HG03460 (cell line): Measurements from ENCODE around the gene NKPD1.

Experiments
- ATAC-seq: cut with Tn5 transposase; IDR thresholded peaks from one replicate; pipeline ENCODE4 v1.9.1; 2021; ENCODE audit not compliant: unreplicated experiment

NKPD1 gene

GRCh38 chr19:45156011-45156630 is 4.7 kb downstream of the NKPD1 start:
- no peak for ATAC-seq

DNA sequence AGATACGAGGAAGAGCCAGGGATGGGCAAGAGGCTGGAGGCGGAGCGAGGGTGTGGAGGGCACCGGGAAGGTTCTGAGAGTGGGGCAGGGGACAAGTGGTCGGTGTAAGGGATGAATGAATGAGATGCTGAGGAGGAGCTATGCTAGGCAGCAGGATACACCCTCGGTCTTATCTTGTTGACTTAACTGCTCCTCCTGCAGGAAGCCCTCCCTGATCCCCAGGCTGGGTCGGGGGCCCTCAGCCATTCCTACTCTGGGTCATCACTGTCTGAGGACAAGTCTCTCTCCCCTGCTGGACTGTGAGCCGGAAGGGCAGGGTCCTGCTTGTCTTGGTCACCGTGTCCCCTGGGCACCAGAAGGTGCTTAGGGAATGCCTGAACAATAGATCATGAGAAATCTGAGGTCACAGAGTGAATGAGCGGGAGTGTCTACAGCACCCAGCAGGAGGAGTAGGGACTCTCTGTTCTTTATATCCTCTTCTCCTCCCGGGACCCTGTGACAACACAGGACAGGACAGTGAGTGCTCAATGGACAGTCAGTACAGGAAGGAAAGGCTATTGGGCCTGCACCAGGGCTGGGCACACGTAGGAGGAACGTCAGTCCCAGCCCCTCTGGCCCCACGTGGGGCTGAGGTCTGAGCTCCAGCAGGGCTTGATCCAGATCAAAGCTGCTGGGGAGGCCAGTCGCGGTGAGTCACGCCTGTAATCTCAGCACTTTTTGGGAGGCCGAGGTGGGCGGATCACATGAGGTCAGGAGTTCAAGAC is 6.5 kb downstream of the NKPD1 start:
- ATAC-seq: no peak

- no peak for ATAC-seq
Measured at GRCh38 chr19:45153339-45154063, 7.3 kb downstream of the NKPD1 start.

- no peak for ATAC-seq
Measured at GRCh38 chr19:45152504-45153338, 8.1 kb downstream of the NKPD1 start.

DNA sequence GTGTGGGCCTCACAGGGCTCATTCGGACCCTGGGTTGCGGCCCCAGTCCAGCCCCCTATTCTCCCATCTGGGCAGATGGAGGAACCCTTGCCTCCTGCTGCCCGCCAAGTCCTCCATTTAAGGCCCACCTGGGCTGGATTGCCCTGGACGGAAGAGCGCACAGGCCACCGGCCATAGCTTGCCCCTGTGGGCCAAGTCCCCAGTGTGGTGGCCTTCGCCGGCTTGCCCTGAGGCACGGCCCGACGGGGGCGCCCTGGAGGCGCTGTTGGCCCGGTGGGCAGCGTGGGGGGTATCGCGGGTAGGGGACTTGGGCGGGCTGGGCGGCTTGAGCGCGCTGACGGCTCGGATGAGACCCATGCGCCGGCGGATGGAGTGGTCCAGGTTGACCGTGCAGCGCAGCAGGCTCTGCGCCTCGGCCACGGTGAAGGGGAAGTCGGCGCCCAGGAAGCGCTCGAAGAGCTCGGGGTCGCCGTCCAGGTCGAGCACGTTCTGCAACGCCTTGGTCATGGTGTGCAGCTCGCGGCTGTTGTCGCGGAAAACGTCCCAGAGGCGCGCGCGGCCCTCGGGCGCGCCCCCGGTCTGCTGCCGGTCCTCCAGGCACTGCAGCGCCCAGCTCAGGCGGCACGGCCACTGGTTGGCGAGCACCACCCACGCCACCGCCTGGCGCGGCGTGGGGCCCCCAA is 8.8 kb downstream of the NKPD1 start:
- ATAC-seq: no peak

GRCh38 chr19:45151320-45151719 is 9.5 kb downstream of the NKPD1 start:
- no peak for ATAC-seq

- no peak for ATAC-seq
Measured at GRCh38 chr19:45150751-45151281, 10.0 kb downstream of the NKPD1 start.

DNA sequence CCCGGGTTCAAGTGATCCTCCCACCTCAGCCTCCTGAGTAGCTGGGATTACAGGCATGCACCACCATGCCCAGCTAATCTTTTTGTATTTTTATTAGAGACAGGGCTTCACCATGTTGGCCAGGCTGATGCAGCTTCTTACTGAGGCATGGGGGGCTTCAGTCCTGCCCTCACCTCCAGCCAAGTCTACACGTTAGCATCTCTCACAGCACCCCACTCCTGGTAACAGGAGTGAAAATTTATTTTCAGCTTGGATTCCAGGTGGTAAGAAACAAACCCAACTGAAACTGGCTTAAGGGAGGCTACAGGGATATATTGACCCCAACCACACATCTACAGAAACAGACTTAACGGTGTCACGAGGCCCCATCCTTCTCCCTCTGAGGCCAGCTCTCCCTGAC is 10.6 kb downstream of the NKPD1 start:
- ATAC-seq: no peak

GRCh38 chr19:45149129-45149528 is 11.7 kb downstream of the NKPD1 start:
- ATAC-seq: no peak

GRCh38 chr19:45147835-45148676 is 12.7 kb downstream of the NKPD1 start:
- ATAC-seq: no peak

DNA sequence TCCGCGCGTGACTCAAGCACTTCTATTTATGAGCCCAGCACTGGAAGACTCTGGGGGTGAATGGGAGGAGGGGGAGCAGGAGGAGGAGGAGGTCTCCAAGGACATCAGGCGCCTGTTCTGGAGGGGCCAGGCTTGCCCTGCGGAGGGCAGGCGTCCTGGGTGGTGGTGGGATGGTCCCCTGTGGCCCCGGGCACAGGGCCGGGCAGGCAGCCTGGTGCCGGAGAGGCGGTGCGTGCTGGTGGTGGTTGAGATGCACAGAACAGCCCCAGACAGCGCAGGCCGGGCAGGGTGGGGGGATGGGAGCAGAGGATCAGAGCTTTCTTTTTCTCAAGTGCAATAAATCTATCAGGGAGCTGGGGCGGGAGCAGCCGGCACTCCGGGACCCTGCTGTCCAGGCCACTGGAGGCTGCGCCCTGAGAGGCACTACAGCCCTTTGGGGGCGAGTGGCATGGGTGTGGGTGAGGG is 14.0 kb downstream of the NKPD1 start:
- ATAC-seq: no peak

DNA sequence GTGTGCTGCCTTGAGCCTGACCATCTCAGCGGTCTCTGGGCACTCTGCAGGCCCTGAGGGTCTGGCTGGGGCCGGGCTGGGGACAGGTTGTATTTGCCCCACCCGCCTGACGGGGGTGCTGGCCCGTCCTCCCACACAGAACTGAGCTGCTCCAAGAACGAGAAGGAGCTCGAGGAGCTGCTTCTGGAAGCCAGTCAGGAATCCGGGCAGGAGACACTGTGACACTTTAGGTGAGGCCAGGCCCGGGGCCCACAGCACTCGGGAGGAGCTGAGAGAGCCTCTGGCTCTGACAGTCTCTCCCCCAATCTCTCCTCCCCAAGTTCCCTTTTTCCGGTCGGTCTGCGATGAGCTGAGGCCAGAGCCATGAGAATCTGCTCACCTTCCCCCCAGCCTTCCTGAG is 14.5 kb downstream of the NKPD1 start:
- ATAC-seq: no peak

DNA sequence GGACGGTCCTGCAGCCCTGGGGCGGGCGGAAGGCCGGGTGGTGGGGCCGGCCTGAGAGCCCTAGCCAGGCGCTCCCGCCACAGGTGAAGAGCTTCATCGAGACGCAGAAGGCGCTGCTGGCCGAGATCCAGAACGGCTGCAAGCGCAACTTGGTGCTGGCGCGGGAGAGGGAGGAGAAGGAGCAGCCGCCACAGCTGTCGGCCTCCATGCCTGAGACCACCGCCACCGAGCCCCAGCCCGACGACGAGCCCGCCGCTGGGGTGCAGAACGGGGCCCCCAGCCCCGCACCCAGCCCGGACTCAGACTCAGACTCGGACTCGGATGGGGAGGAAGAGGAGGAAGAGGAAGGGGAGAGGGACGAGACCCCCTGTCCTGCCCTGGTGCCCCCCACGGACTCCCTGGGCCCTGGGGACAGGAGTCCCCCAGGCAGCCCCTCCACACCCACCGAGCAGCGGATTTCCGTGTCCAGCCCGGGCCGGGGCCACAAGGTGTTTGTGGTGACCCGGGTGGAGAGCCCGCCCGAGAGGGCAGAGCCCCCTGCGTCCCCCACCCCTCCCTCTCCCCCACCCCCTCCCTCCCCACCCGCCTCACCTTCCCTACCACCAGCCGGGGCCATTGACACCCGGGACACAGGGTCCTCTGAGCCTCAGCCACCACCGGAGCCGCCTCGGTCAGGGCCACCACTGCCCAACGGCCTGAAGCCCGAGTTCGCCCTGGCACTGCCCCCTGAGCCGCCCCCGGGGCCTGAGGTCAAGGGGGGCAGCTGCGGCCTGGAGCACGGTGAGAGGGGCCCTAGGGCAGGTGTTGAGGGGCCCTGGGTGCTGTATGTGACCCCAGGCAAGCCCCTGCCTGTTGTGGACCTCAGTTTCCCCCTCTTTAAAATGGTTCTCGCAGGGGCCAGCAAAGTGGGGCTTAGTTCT is 15.3 kb downstream of the NKPD1 start:
- no peak for ATAC-seq

- no peak for ATAC-seq
Measured at GRCh38 chr19:45144431-45145269, 16.1 kb downstream of the NKPD1 start.

- no peak for ATAC-seq
Measured at GRCh38 chr19:45142726-45143110, 18.1 kb downstream of the NKPD1 start.

GRCh38 chr19:45142016-45142725 is 18.6 kb downstream of the NKPD1 start:
- no peak for ATAC-seq
